Prostate gland (tissue), 2 donors: ENCODE results near the gene EFS.
A peak's percentile ranks its signal among the peaks of the same experiment; 100 is the strongest.

ENCODE experiments used
- CTCF ChIP-seq, 4 experiments: fragments of 200-600 bp in 2 of 4; fragments of 450-650 bp in 2 of 4; sonication (generic) in 2 of 4; IDR thresholded peaks; 1 replicate in 3 of 4; 2 replicates in 1 of 4; pipeline ENCODE4 v1.5.1; 2016 to 2019; ENCODE audit warnings: antibody characterized with exemption in 4 of 4, mild to moderate bottlenecking in 2 of 4, moderate library complexity in 2 of 4
- POLR2A ChIP-seq: fragments of 450-650 bp; IDR thresholded peaks from one replicate; pipeline ENCODE4 v1.6.1; 2016; ENCODE audit warnings: antibody characterized with exemption, mild to moderate bottlenecking

- TF ChIP-seq POLR2A: no peak
- TF ChIP-seq CTCF (IDR thresholded peaks at IDR 0.05): peak in 3 of 4 experiments; percentile 21 to 37 (median 28)
These were observed 2.8 kb downstream of the EFS start for GRCh38 chr14:23362200-23362599.
